HCT116 (cell line): ENCODE measurements around the gene CARMIL1. TPM values are rescaled to one million over a fixed set of nuclear protein-coding genes. Genes with fewer than 3 reads are reported as not detected.

Experiments used
- ATAC-seq: fragments of 200-7000 bp; cut with Tn5 transposase; 2 replicates; pipeline ENCODE4 v1.9.1; 2020; ENCODE audit warnings: mild to moderate bottlenecking, moderate library complexity
- BruUV-seq: library from RNA; stranded (reverse); fragments of 400-500 nt; replicated peaks from 2 replicates; lab custom pipeline; 2021; lab: Mats Ljungman, UMichigan
- CTCF ChIA-PET: fragments of 300-600 bp; sonication (Branson Sonifier 250); formaldehyde crosslinking; loops from one replicate; lab custom pipeline; 2021; ENCODE audit warnings: antibody characterized with exemption; lab: Charles Lee
- POLR2A ChIA-PET: fragments of 300-600, 350-600 bp; sonication (Branson Sonifier 250); formaldehyde crosslinking; loops from one replicate; lab custom pipeline; 2021; ENCODE audit warnings: antibody characterized with exemption; lab: Charles Lee
- RAD21 ChIA-PET, 2 experiments: fragments of 300-600 bp; sonication (Branson Sonifier 250); formaldehyde crosslinking; loops; one replicate each; lab custom pipeline; 2023; ENCODE audit warnings: low total read pairs in 2 of 2; ENCODE audit not compliant: uncharacterized antibody in 2 of 2, unreplicated experiment in 2 of 2, low non-redundant PET in 1 of 2; lab: Charles Lee
- DNase-seq: peaks from one replicate; pipeline ENCODE4 v3.0.0-alpha.2; 2010; ENCODE audit warnings: low read depth, low spot score
- H2AFZ ChIP-seq: fragments of 200-600 bp; shearing (Covaris generic), sonication (generic); 2 replicates; pipeline ENCODE4 v1.6.1; 2017; ENCODE audit warnings: low read depth, mixed run types, mixed read lengths, antibody characterized with exemption, low read length; ENCODE audit not compliant: poor library complexity, severe bottlenecking
- H3K27ac ChIP-seq: 2 replicates; pipeline ENCODE4 v1.5.1; 2012; ENCODE audit warnings: low read depth, low read length
- H3K27me3 ChIP-seq: fragments of 200-600 bp; sonication (generic); 2 replicates; pipeline ENCODE4 v1.6.1; 2016; ENCODE audit warnings: mixed run types, low read length, mixed read lengths; ENCODE audit not compliant: insufficient read depth
- H3K36me3 ChIP-seq, 2 experiments: fragments of 200-500 bp in 1 of 2; fragments of 200-600 bp in 1 of 2; sonication (Bioruptor generic) in 1 of 2; sonication (generic) in 1 of 2; 2 replicates each; pipeline versions ENCODE4 v1.5.1 to v1.6.1; 2014 to 2016; ENCODE audit warnings: low read length in 2 of 2, inconsistent platforms in 1 of 2, mixed read lengths in 1 of 2, mixed run types in 1 of 2; ENCODE audit not compliant: insufficient read depth in 2 of 2, control insufficient read depth in 1 of 2
- H3K4me1 ChIP-seq, 2 experiments: fragments of 200-600 bp in 1 of 2; sonication (generic) in 1 of 2; 2 replicates each; pipeline versions ENCODE4 v1.5.1 to v1.6.1; 2012 to 2017; ENCODE audit warnings: low read length in 2 of 2, inconsistent platforms in 1 of 2, mild to moderate bottlenecking in 1 of 2, mixed read lengths in 1 of 2, mixed run types in 1 of 2, moderate library complexity in 1 of 2; ENCODE audit not compliant: insufficient read depth in 2 of 2, control insufficient read depth in 1 of 2
- H3K4me2 ChIP-seq: fragments of 200-600 bp; sonication (generic); 2 replicates; pipeline ENCODE4 v1.6.1; 2017; ENCODE audit warnings: mixed run types, low read length, mixed read lengths
- H3K4me3 ChIP-seq, 2 experiments: fragments of 200-600 bp in 1 of 2; sonication (generic) in 1 of 2; replicated peaks in 1 of 2; 2 replicates each; pipeline ENCODE4 v1.5.1; 2011 to 2016; ENCODE audit warnings: low read length in 2 of 2, control low read depth in 1 of 2, low read depth in 1 of 2, mild to moderate bottlenecking in 1 of 2, mixed read lengths in 1 of 2, mixed run types in 1 of 2
- H3K79me2 ChIP-seq: fragments of 200-600 bp; sonication (generic); 2 replicates; pipeline ENCODE4 v1.6.1; 2017; ENCODE audit warnings: mild to moderate bottlenecking, mixed run types, low read length, moderate library complexity, mixed read lengths; ENCODE audit not compliant: insufficient read depth
- H3K9ac ChIP-seq: fragments of 200-600 bp; sonication (generic); 2 replicates; pipeline ENCODE4 v1.6.1; 2016; ENCODE audit warnings: low read length, mixed read lengths
- H3K9me2 ChIP-seq: fragments of 200-600 bp; sonication (generic), shearing (Covaris generic); 2 replicates; pipeline ENCODE4 v1.6.1; 2017; ENCODE audit warnings: mixed run types, mild to moderate bottlenecking, moderate library complexity; ENCODE audit not compliant: insufficient read depth
- H3K9me3 ChIP-seq, 2 experiments: fragments of 200-500 bp in 1 of 2; fragments of 200-600 bp in 1 of 2; sonication (Bioruptor generic) in 1 of 2; sonication (generic) in 1 of 2; 2 replicates each; pipeline ENCODE4 v1.6.1; 2014 to 2017; ENCODE audit warnings: low read length in 2 of 2, mixed read lengths in 2 of 2, inconsistent platforms in 1 of 2, low read depth in 1 of 2, mild to moderate bottlenecking in 1 of 2, mixed run types in 1 of 2, moderate library complexity in 1 of 2; ENCODE audit not compliant: control insufficient read depth in 1 of 2, insufficient read depth in 1 of 2
- H4K20me1 ChIP-seq: fragments of 200-600 bp; sonication (generic), shearing (Covaris generic); 2 replicates; pipeline ENCODE4 v1.6.1; 2017; ENCODE audit warnings: mixed run types, mild to moderate bottlenecking, moderate library complexity; ENCODE audit not compliant: insufficient read depth
- CBX3 ChIP-seq: IDR thresholded peaks from 2 replicates; pipeline ENCODE4 v1.6.1; 2012; ENCODE audit warnings: low read depth
- CEBPB ChIP-seq: IDR thresholded peaks from 2 replicates; pipeline ENCODE4 v1.6.1; 2012; ENCODE audit warnings: low read depth
- EGR1 ChIP-seq: IDR thresholded peaks from 2 replicates; pipeline ENCODE4 v1.6.1; 2012; ENCODE audit warnings: low read depth
- ELF1 ChIP-seq: IDR thresholded peaks from 2 replicates; pipeline ENCODE4 v1.6.1; 2012; ENCODE audit warnings: low read depth, borderline replicate concordance
- EZH2 ChIP-seq: fragments of 200-600 bp; sonication (generic); IDR thresholded peaks from 2 replicates; pipeline ENCODE4 v1.6.1; 2017; ENCODE audit warnings: antibody characterized with exemption, mixed run types
- EZH2phosphoT487 ChIP-seq: fragments of 200-600 bp; IDR thresholded peaks from 2 replicates; pipeline ENCODE4 v1.6.1; 2018; ENCODE audit warnings: antibody characterized with exemption, borderline replicate concordance
- FOSL1 ChIP-seq: IDR thresholded peaks from 2 replicates; pipeline ENCODE4 v1.6.1; 2012; ENCODE audit warnings: low read depth
- JUND ChIP-seq: IDR thresholded peaks from 2 replicates; pipeline ENCODE4 v1.6.1; 2012
- POLR2A ChIP-seq: IDR thresholded peaks from 2 replicates; pipeline ENCODE4 v1.7.0; 2011; ENCODE audit warnings: borderline replicate concordance; ENCODE audit not compliant: insufficient read depth, insufficient read length; ENCODE audit errors: extremely low read depth
- POLR2AphosphoS5 ChIP-seq: IDR thresholded peaks from 2 replicates; pipeline ENCODE4 v1.6.1; 2011; ENCODE audit warnings: mild to moderate bottlenecking, low read depth, low read length, moderate library complexity
- SIN3A ChIP-seq: IDR thresholded peaks from 2 replicates; pipeline ENCODE4 v1.6.1; 2012; ENCODE audit warnings: low read depth
- SP1 ChIP-seq: IDR thresholded peaks from 2 replicates; pipeline ENCODE4 v1.6.1; 2012; ENCODE audit warnings: low read depth
- SRF ChIP-seq: IDR thresholded peaks from 2 replicates; pipeline ENCODE4 v1.6.1; 2012; ENCODE audit warnings: low read depth
- TCF7L2 ChIP-seq: IDR thresholded peaks from 2 replicates; pipeline ENCODE4 v1.7.0; 2011; ENCODE audit warnings: borderline replicate concordance, inconsistent platforms; ENCODE audit not compliant: insufficient read depth, insufficient read length; ENCODE audit errors: extremely low read depth
- YY1 ChIP-seq: IDR thresholded peaks from 2 replicates; pipeline ENCODE4 v1.6.1; 2011; ENCODE audit warnings: low read length, low read depth, moderate library complexity, mild to moderate bottlenecking; ENCODE audit not compliant: insufficient replicate concordance; ENCODE audit errors: extremely low read depth
- ZFX ChIP-seq: fragments of 450-650 bp; IDR thresholded peaks from 2 replicates; pipeline ENCODE4 v1.6.1; 2017
- intact Hi-C: fragments of 100-400 bp; cut with micrococcal nuclease; formaldehyde crosslinking; loops from 2 replicates; pipeline ENCODE4 v1.10.0; 2022
- total RNA-seq: library from RNA; stranded (reverse); gene quantifications from one replicate; pipeline ENCODE4 v1.2.1, GENCODE V29; 2021; ENCODE audit not compliant: unreplicated experiment
- TF ChIP-seq, protein P1 (sequence below): IDR thresholded peaks from 2 replicates; pipeline ENCODE4 v1.6.1; 2012
- TF ChIP-seq, protein P2 (sequence below), 3 experiments: fragments of 200-600 bp in 1 of 3; sonication (generic) in 1 of 3; IDR thresholded peaks in 2 of 3; conservative IDR thresholded peaks in 1 of 3; 2 replicates each; pipeline ENCODE4 v1.5.1; 2012 to 2017; ENCODE audit warnings: low read depth in 2 of 3, low read length in 2 of 3, antibody characterized with exemption in 1 of 3, borderline replicate concordance in 1 of 3, control low read depth in 1 of 3, mild to moderate bottlenecking in 1 of 3, mixed read lengths in 1 of 3, mixed run types in 1 of 3, moderate library complexity in 1 of 3; ENCODE audit not compliant: insufficient read depth in 1 of 3
- TF ChIP-seq, protein P3 (sequence below): IDR thresholded peaks from 2 replicates; pipeline ENCODE4 v1.6.1; 2011; ENCODE audit warnings: mild to moderate bottlenecking, low read length, moderate library complexity; ENCODE audit not compliant: insufficient replicate concordance; ENCODE audit errors: extremely low read depth

Gene CARMIL1
- total RNA-seq, 1 experiment from 2014 or later = 21.7 TPM

DNA sequence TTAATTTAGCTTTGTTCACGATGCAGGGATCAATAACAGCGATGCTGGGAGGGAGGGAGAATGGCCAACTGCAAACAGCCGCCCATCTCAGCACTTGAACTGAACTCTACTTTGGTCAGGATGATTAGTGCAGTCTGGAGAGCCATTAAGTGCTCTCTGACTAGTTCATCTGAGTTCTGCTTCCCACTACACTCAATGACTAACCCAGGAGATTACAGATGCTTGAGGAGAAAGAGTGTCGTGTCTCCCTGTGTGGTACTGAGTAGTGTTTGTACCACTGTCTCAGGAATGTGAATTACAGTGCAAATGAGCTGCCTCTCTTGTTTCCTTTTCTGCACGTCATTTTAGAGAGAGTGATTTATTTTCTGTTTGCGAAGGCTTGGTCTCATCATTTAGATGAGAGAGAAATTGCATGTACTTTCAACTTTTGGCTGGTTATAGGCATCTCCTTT, 23.5 kb downstream of the CARMIL1 start:
- intact Hi-C loops = no loop called here
- no TSS peak for BruUV-seq
- Histone ChIP-seq H3K36me3 (no peaks in the 10 kb centered on the region), H3K27me3 (no peaks in the 10 kb centered on the region), H3K4me1 (no peaks in the 10 kb centered on the region), H3K79me2 (peaks cover 52% of the 10 kb centered on the region), H3K27ac (no peak overlapping the region), H3K9me3 (no peaks in the 10 kb centered on the region), H3K4me2 (no peak overlapping the region), H3K9me2 (no peaks in the 10 kb centered on the region), H2AFZ (no peak overlapping the region), H4K20me1 (no peaks in the 10 kb centered on the region), H3K4me3 (no peak overlapping the region), H3K9ac (no peak overlapping the region)
- ATAC-seq (no peak), DNase-seq (no peak)
- RAD21 ChIA-PET = no interaction called here
- CTCF ChIA-PET = no interaction called here
- POLR2A ChIA-PET = no interaction called here
- TF ChIP-seq ZFX = no peak
- no peak for TF ChIP-seq SP1
- TF ChIP-seq JUND = no peak
- TF ChIP-seq CBX3 = no peak
- TF ChIP-seq EZH2 = no peak
- TF ChIP-seq POLR2A = no peak
- no peak for TF ChIP-seq ELF1
- TF ChIP-seq POLR2AphosphoS5 = no peak
- no peak for TF ChIP-seq SRF
- TF ChIP-seq TCF7L2 = no peak
- no peak for TF ChIP-seq EGR1
- no peak for TF ChIP-seq EZH2phosphoT487
- no peak for TF ChIP-seq SIN3A
- TF ChIP-seq, protein P1, sequence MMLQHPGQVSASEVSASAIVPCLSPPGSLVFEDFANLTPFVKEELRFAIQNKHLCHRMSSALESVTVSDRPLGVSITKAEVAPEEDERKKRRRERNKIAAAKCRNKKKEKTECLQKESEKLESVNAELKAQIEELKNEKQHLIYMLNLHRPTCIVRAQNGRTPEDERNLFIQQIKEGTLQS = no peak
- no peak for TF ChIP-seq CEBPB
- TF ChIP-seq, protein P2, sequence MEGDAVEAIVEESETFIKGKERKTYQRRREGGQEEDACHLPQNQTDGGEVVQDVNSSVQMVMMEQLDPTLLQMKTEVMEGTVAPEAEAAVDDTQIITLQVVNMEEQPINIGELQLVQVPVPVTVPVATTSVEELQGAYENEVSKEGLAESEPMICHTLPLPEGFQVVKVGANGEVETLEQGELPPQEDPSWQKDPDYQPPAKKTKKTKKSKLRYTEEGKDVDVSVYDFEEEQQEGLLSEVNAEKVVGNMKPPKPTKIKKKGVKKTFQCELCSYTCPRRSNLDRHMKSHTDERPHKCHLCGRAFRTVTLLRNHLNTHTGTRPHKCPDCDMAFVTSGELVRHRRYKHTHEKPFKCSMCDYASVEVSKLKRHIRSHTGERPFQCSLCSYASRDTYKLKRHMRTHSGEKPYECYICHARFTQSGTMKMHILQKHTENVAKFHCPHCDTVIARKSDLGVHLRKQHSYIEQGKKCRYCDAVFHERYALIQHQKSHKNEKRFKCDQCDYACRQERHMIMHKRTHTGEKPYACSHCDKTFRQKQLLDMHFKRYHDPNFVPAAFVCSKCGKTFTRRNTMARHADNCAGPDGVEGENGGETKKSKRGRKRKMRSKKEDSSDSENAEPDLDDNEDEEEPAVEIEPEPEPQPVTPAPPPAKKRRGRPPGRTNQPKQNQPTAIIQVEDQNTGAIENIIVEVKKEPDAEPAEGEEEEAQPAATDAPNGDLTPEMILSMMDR (IDR thresholded peaks at IDR 0.05 in 2 of 3, conservative IDR thresholded peaks at IDR 0.05 in 1 of 3; ENCODE audit: borderline replicate concordance in 1 of 3, insufficient read depth in 1 of 3, low read depth in 2 of 3, low read length in 2 of 3) = no peak
- TF ChIP-seq, protein P3, sequence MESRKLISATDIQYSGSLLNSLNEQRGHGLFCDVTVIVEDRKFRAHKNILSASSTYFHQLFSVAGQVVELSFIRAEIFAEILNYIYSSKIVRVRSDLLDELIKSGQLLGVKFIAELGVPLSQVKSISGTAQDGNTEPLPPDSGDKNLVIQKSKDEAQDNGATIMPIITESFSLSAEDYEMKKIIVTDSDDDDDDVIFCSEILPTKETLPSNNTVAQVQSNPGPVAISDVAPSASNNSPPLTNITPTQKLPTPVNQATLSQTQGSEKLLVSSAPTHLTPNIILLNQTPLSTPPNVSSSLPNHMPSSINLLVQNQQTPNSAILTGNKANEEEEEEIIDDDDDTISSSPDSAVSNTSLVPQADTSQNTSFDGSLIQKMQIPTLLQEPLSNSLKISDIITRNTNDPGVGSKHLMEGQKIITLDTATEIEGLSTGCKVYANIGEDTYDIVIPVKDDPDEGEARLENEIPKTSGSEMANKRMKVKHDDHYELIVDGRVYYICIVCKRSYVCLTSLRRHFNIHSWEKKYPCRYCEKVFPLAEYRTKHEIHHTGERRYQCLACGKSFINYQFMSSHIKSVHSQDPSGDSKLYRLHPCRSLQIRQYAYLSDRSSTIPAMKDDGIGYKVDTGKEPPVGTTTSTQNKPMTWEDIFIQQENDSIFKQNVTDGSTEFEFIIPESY = no peak
- TF ChIP-seq YY1 = no peak
- no peak for TF ChIP-seq FOSL1
